Heart left ventricle (tissue), 16 donors: Measurements from ENCODE around the gene TMPRSS7. TPM values are rescaled to one million over a fixed set of nuclear protein-coding genes. Genes with fewer than 3 reads are reported as not detected.

Experiments
- ATAC-seq, 4 donors: fragments of 200-7000 bp; cut with Tn5 transposase; one replicate each; pipeline ENCODE4 v1.9.1; 2020 to 2022; ENCODE audit warnings: moderate library complexity in 4 of 4, mild to moderate bottlenecking in 3 of 4, moderate number of reproducible peaks in 1 of 4
- DNase-seq, 5 donors: peaks; one replicate each; pipeline ENCODE4 v3.0.0-alpha.2; 2020
- H3K27ac ChIP-seq, 12 donors: fragments of 200-600 bp; sonication (generic) in 4 of 12; one replicate each; pipeline versions ENCODE4 v1.5.0 to v1.8.0; 2016 to 2022; ENCODE audit warnings: mild to moderate bottlenecking in 2 of 12
- H3K27me3 ChIP-seq, 9 donors: fragments of 200-600 bp; sonication (generic) in 2 of 9; one replicate each; pipeline versions ENCODE4 v1.5.1 to v1.8.0; 2016 to 2022; ENCODE audit warnings: mild to moderate bottlenecking in 3 of 9
- H3K36me3 ChIP-seq, 9 donors: fragments of 200-600 bp; sonication (generic) in 2 of 9; one replicate each; pipeline versions ENCODE4 v1.5.0 to v1.8.0; 2018 to 2022; ENCODE audit warnings: mild to moderate bottlenecking in 2 of 9
- H3K4me1 ChIP-seq, 12 donors: fragments of 200-600 bp; sonication (generic) in 4 of 12; one replicate each; pipeline versions ENCODE4 v1.5.0 to v1.8.0; 2016 to 2022; ENCODE audit warnings: mild to moderate bottlenecking in 3 of 12
- H3K4me3 ChIP-seq, 12 donors: fragments of 200-600 bp; sonication (generic) in 4 of 12; one replicate each; pipeline versions ENCODE4 v1.5.0 to v1.8.0; 2017 to 2022; ENCODE audit warnings: mild to moderate bottlenecking in 9 of 12, moderate library complexity in 4 of 12
- H3K9me3 ChIP-seq, 12 donors: fragments of 200-600 bp; sonication (generic) in 4 of 12; one replicate each; pipeline versions ENCODE4 v1.5.0 to v1.8.0; 2016 to 2022; ENCODE audit warnings: mild to moderate bottlenecking in 1 of 12
- POLR2A ChIP-seq, 2 donors: fragments of 450-650 bp; IDR thresholded peaks; one replicate each; pipeline ENCODE4 v1.6.1; 2017; ENCODE audit warnings: antibody characterized with exemption in 2 of 2, mild to moderate bottlenecking in 2 of 2, moderate library complexity in 2 of 2
- WGBS, 4 donors: extraction: QIAGEN DNeasy Blood & Tissue Kit in 2 of 4; methylation state at CpG; one replicate each; pipeline versions ENCODE4 v1.1.5 to v1.1.7; 2013 to 2018; 5-methylcytosine and 5-hydroxymethylcytosine counted together
- intact Hi-C, 10 donors: fragments of 100-400 bp; cut with DNase I; formaldehyde crosslinking; loops; one replicate each; pipeline versions ENCODE4 v1.11.1 to v1.14.2; 2022
- polyA plus RNA-seq, 2 donors: library from polyadenylated mRNA; stranded (reverse); fragments of 200-250 nt; gene quantifications; one replicate each; pipeline ENCODE4 v1.2.3, GENCODE V29; 2013
- total RNA-seq, 9 donors: library from RNA; depleted of rRNA in 2 of 9; stranded (reverse); fragments of >200 nt in 2 of 9; fragmentation: NEBNext Ultra II Directional in 3 of 9; extraction: Animal tissue kit (Norgen Biotek cat#: 25700) in 3 of 9; gene quantifications; one replicate each; pipeline versions ENCODE4 v1.1.0 to v1.2.4, GENCODE V29; 2016 to 2023
- TF ChIP-seq, protein P1 (sequence below), 12 donors: fragments of 200-600 bp; sonication (generic) in 4 of 12; IDR thresholded peaks; one replicate each; pipeline versions ENCODE4 v1.5.0 to v1.8.0; 2018 to 2022; ENCODE audit warnings: antibody characterized with exemption in 12 of 12, mild to moderate bottlenecking in 5 of 12
- donor health status: ischemic (EF 13 %, LVEDD 7.1; RV severe dilation, severe dysfunction).
- donor health status: healthy with polysubstance abuse.
- donor health status: DM: no; HTN: yes; CAD: no.
- donor health status: DM: no; HTN: no; CAD: no.
- donor health status: ischemic (EF 25% LVEDD 6.9; RV normal size, moderate dysfunction).
- donor health status: ischemic (EF 25% LVEDD 5.7; RV mildly dilated, moderate dysfunction).
- donor health status: healthy.
- donor health status: DM: yes; HTN: yes; CAD: no.
- donor health status: ischemic (EF 35%, LVEDD 5.7; RV mildly dilated, moderate dysfunction).
- donor health status: nonischemic (EF 11% LVEDD 7.7; RV severe dilation, severe dysfunction).
- donor health status: DM: yes; HTN: yes; CAD: no.
- donor health status: PGD.
- donor health status: ischemic (EF 29% LVEDD 5.4; RV normal size, mild dysfunction).
- donor health status: nonischemic (EF 23%, LVEDD 6.1; RV moderate dilation, normal function).

The TMPRSS7 gene
- total and polyA plus RNA-seq, 11 donors, result not detected

DNA sequence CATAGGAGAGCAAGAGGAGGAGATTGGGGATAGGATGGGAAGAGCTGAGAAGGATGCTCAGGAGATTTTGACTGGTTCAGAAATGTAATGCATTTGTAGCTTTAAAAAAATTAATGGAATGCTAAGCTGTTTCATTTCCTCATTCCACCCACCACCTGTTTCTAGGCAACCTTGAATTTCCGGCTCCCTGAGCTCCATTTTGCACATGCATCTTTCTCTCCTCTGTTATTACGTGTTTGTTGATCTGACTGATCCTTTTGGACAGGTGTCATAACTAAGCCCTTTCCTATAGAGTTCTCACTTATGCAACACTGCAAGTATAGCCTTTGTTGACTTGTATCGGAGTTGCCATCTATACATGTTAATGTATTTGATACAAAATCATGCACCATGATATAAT is 4.3 kb downstream of the TMPRSS7 start:
- TF ChIP-seq POLR2A (IDR thresholded peaks at IDR 0.05), result no peak
- TF ChIP-seq, protein P1, sequence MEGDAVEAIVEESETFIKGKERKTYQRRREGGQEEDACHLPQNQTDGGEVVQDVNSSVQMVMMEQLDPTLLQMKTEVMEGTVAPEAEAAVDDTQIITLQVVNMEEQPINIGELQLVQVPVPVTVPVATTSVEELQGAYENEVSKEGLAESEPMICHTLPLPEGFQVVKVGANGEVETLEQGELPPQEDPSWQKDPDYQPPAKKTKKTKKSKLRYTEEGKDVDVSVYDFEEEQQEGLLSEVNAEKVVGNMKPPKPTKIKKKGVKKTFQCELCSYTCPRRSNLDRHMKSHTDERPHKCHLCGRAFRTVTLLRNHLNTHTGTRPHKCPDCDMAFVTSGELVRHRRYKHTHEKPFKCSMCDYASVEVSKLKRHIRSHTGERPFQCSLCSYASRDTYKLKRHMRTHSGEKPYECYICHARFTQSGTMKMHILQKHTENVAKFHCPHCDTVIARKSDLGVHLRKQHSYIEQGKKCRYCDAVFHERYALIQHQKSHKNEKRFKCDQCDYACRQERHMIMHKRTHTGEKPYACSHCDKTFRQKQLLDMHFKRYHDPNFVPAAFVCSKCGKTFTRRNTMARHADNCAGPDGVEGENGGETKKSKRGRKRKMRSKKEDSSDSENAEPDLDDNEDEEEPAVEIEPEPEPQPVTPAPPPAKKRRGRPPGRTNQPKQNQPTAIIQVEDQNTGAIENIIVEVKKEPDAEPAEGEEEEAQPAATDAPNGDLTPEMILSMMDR (IDR thresholded peaks at IDR 0.05), result no peak
- intact Hi-C loops, result no loop called here
- 81 to 86% (median 83%) methylated on average over 3 of the region's 3 CpGs for WGBS, 4 donors

DNA sequence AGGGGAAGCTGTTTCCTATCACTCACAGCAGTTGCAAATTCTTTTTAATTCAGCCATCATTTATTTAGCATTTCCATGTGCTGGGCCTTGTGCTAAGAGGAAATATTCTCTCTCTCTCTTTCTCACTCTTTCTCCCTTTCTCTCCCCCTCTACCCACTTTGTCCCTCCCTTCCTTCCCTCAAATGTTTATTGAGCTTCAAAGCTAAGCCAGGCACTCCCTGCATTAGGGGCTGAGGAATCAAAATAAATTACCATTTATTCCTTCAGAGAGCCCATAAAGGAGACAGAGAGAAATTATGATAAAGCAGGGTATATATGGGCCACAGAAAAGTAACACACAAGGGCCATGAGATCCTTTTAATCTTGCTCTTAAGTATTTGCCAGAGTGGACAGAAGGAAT is 6.8 kb downstream of the TMPRSS7 start:
- Histone ChIP-seq H3K27ac (no peak overlapping the region), H3K9me3 (peaks cover 0 to 6% (median 0%) of the 10 kb centered on the region in 12 donors), H3K36me3 (no peaks in the 10 kb centered on the region), H3K27me3 (no peaks in the 10 kb centered on the region), H3K4me1 (peaks cover 0 to 8% (median 0%) of the 10 kb centered on the region in 12 donors), H3K4me3 (no peak overlapping the region)
- intact Hi-C loops, result loop anchor here in 5 of 10 donors (5.0 to 10.0 kb wide), 2 partner anchors 54 to 377 kb away; no protein-coding TSS in a partner anchor
- ATAC-seq (no peak), DNase-seq (no peak)
- TF ChIP-seq POLR2A (IDR thresholded peaks at IDR 0.05), result no peak
- TF ChIP-seq, protein P1 (IDR thresholded peaks at IDR 0.05), result no peak

More for the DNA sequence above, 4.3 kb downstream of the TMPRSS7 start:
- H3K36me3 ChIP-seq, result no peaks in the 10 kb centered on the region
- H3K9me3 ChIP-seq, result peaks cover 0 to 6% (median 0%) of the 10 kb centered on the region in 12 donors
- no peak for ATAC-seq
- H3K4me1 ChIP-seq, result peaks cover 0 to 8% (median 0%) of the 10 kb centered on the region in 12 donors
- DNase-seq, result no peak
- H3K27me3 ChIP-seq, result no peaks in the 10 kb centered on the region
- H3K4me3 ChIP-seq, result no peak overlapping the region
- no peak overlapping the region for H3K27ac ChIP-seq

DNA sequence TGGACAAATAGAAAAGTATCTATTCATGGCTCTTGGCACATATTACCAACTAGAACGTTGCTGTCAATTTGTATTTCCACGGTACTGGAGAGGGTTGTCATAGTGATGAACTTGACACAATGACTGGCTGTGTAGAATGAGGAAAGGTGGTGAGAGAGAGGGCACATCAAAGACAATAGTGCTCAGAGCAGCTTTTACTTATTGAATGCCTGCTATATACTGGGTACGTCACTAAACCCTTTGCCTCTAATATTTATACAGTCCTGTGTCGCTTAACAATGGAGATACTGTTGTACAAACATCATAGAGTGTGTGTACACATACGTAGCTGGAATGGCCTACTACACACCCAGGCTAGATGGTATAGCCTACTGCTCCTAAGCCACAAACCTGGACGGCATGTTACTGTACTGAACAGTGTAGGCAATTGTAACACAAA is 8.3 kb downstream of the TMPRSS7 start:
- TF ChIP-seq POLR2A (IDR thresholded peaks at IDR 0.05), result no peak
- TF ChIP-seq, protein P1 (IDR thresholded peaks at IDR 0.05), result no peak
- WGBS, 4 donors, result 65 to 74% (median 71%) methylated on average over 6 of the region's 6 CpGs
- Histone ChIP-seq H3K4me1 (peaks cover 0 to 8% (median 0%) of the 10 kb centered on the region in 12 donors), H3K9me3 (no peaks in the 10 kb centered on the region), H3K36me3 (no peaks in the 10 kb centered on the region), H3K27me3 (no peaks in the 10 kb centered on the region), H3K4me3 (no peak overlapping the region), H3K27ac (no peak overlapping the region)
- intact Hi-C loops, result loop anchor here in 7 of 10 donors (1.0 to 10.0 kb wide), 5 partner anchors 54 to 378 kb away; no protein-coding TSS in a partner anchor
- peak in 3 of 4 donors; percentile 15 to 63 (median 57) for ATAC-seq
- DNase-seq, result no peak

DNA sequence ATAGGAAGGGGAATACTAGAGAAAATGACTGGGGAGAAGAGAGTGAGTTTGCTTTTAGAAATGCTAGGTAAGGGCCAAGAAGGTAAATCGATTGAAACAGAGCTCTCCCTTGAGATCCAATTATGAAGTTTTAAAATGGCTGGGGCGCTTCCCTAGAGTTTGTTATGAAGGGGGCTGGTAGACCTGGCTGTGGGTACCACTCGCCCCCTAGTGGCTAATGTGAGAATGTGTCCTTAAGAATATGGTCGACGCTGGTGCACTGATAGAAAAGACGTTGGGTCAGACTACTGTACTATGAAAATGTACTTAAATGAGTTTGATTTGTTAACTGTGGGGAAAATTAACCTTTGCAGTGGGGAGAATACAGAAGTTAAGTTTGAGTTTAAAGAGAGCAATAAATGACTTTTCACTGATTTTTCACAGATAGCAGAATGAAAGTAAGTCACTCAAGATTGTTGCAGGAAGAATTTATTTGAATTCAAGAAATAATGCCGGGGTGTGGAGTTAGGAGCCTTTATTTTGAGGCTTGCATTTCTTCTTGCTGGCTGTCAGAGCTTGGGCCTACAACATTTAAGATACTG is 9.2 kb downstream of the TMPRSS7 start:
- peak overlapping the region in 1 of 12 donors; percentile 7 for H3K4me3 ChIP-seq
- H3K27ac ChIP-seq, result no peak overlapping the region
- no peaks in the 10 kb centered on the region for H3K27me3 ChIP-seq
- intact Hi-C loops, result loop anchor here in 7 of 10 donors (1.0 to 10.0 kb wide), 5 partner anchors 54 to 379 kb away; no protein-coding TSS in a partner anchor
- no peaks in the 10 kb centered on the region for H3K36me3 ChIP-seq
- H3K4me1 ChIP-seq, result peaks cover 0 to 8% (median 0%) of the 10 kb centered on the region in 12 donors
- TF ChIP-seq POLR2A (IDR thresholded peaks at IDR 0.05), result no peak
- TF ChIP-seq, protein P1 (IDR thresholded peaks at IDR 0.05), result peak; percentile 81 to 97 (median 90)
- 3 to 13% (median 10%) methylated on average over 7 of the region's 7 CpGs for WGBS, 4 donors
- no peaks in the 10 kb centered on the region for H3K9me3 ChIP-seq
- DNase-seq, result peak in 4 of 5 donors; percentile 37 to 47 (median 38)
- ATAC-seq, result peak; percentile 88 to 97 (median 91)
